HFF-Myc (cell line): Measurements from ENCODE around the gene ANKLE2.
"Not testable (repeated sequence)": the region's sequence is repeated elsewhere in the genome, so short reads cannot be mapped to it uniquely, and the experiment has no call there.

Experiments used
- DNase-seq: peaks from one replicate; pipeline ENCODE4 v3.0.0-alpha.2; 2011; ENCODE audit warnings: low read depth; ENCODE audit errors: extremely low read depth
- H3K4me3 ChIP-seq: replicated peaks from 2 replicates; pipeline ENCODE4 v1.5.1; 2011; ENCODE audit warnings: low read depth, mild to moderate bottlenecking, control low read depth, low read length
- CTCF ChIP-seq: IDR thresholded peaks from 2 replicates; pipeline ENCODE4 v1.5.1; 2012; ENCODE audit warnings: mild to moderate bottlenecking, low read depth, low read length, control low read depth; ENCODE audit errors: missing control alignments

The ANKLE2 gene

DNA sequence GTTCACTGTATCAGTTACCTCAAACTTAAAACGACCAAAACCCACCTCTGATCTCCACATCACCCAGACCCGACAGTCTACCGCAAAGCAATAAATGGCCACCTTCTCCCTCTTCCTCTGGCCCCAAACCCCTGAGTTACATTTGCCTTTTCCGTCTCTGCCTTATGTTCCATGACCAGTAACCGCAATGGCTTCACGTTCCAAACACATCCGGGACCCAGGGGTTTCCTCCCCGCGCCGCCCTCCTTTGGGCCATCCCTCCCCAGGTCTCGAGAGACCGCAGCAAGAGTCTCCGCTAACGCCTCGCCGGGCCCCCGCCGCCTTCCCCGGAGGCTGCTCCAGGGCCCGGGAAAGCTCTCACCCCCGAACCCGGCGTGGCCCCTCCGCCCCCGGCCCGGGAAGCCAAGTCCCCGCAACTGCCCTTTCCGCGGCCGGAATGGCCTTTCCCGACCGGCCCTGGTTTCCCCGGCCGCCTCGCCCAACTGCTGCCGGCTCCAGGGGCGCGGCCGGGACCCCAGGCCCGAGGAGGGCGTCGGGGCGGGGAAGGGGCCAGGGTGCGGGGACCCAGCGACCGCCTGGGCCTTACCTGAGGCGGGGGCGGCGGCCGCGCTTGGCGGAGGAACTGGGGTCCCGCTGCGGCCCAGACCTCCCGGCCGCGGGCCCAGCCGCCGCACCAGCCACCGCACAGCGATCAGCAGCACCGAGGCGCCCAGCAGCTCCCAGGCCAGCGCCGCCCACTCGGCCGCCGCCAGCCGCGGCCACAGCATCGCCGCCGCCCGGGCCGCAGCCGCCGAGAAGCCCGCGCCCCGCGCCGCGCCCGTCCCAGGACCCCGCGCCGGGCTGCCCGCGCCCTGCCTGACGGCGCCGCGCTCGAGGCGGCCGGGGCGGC lies at the start of gene ANKLE2:
Gene ANKLE2 (minus strand): TSS at position 801 of the 889 bp plus-strand sequence. CDS start 34 bp downstream, at position 767.
- TF ChIP-seq CTCF = no peak

DNA sequence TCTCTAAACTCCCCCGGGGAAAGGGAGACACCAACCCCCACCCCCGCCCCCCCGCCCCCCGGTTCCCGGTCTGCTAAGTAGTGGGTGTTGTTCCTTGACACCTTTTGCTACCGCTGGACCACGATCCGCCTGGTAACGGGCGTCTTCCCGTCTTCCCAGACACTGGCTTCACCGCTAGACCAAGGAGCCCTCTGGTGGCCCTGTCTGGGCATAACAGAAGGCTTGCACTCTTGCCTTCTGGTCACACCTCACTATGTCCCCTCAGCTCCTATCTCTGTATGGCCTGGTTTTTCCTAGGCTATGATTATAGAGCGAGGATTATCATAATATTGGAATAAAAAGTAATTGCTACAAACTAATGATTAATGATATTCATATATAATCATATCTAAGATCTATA lies 47.8 kb upstream of the ANKLE2 start:
- TF ChIP-seq CTCF = peak; percentile 26
- DNase-seq = not testable (repeated sequence)

More for the DNA sequence above, at the start of gene ANKLE2:
- DNase-seq = peak; percentile 11
- peak within 1 kb of the TSS; percentile 86 for H3K4me3 ChIP-seq

DNA sequence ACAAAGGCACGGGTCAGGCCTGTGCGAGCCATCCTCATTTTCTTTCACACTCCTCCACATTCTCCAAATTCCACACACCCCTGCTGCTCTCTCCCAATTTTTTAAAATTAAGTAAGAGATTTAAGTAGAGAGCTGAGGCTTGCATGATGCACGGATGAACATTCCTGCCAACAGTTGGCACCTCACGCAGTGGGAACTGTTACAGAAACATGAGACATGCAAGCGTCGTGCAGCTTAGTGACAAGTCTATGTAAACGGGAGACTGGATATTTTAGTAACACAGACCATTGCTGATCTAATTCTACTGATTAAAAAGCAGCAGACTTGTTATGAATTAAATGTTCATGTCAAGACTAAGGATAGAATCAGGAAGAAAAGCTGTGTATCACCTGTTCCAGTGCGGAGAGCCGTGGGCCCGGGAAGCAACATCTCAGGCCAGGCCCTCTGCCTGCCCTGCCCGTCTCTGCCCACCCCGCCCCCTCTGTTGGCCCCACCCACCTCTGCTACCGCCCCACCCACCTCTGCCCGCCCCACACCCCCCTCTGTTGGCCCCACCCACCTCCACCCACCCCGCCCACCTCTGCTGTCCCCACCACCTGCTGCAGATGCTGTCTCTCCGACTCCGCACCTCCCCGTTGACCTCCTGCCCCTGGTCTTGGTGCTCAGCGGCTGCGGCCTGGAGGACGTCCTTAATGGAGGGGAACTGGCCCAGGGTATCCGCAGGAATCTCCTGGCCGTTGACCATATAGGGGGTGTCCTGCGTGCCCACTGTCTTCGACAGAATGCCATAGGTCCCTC lies 45.9 kb upstream of the ANKLE2 start:
- H3K4me3 ChIP-seq = no peak overlapping the region
- TF ChIP-seq CTCF = no peak
- no peak for DNase-seq

More for the DNA sequence above, 47.8 kb upstream of the ANKLE2 start:
- H3K4me3 ChIP-seq = not testable (repeated sequence)

- DNase-seq = no peak
- no peak overlapping the region for H3K4me3 ChIP-seq
- no peak for TF ChIP-seq CTCF
These were observed 45.2 kb upstream of the ANKLE2 start for GRCh38 chr12:132806857-132807256.

GRCh38 chr12:132804426-132804861 lies 42.8 kb upstream of the ANKLE2 start:
- TF ChIP-seq CTCF = no peak
- no peak overlapping the region for H3K4me3 ChIP-seq
- no peak for DNase-seq

GRCh38 chr12:132803888-132804287 lies 42.3 kb upstream of the ANKLE2 start:
- no peak for DNase-seq
- TF ChIP-seq CTCF = no peak
- H3K4me3 ChIP-seq = no peak overlapping the region
